Islet of Langerhans (tissue), 1 donor: ENCODE results near the gene MRPL24.

Experiments
- FAIRE-seq: peaks from one replicate; lab custom pipeline; 2011; peaks lifted over from hg19 to GRCh38; lab: Jason Lieb, UNC

MRPL24 gene

DNA sequence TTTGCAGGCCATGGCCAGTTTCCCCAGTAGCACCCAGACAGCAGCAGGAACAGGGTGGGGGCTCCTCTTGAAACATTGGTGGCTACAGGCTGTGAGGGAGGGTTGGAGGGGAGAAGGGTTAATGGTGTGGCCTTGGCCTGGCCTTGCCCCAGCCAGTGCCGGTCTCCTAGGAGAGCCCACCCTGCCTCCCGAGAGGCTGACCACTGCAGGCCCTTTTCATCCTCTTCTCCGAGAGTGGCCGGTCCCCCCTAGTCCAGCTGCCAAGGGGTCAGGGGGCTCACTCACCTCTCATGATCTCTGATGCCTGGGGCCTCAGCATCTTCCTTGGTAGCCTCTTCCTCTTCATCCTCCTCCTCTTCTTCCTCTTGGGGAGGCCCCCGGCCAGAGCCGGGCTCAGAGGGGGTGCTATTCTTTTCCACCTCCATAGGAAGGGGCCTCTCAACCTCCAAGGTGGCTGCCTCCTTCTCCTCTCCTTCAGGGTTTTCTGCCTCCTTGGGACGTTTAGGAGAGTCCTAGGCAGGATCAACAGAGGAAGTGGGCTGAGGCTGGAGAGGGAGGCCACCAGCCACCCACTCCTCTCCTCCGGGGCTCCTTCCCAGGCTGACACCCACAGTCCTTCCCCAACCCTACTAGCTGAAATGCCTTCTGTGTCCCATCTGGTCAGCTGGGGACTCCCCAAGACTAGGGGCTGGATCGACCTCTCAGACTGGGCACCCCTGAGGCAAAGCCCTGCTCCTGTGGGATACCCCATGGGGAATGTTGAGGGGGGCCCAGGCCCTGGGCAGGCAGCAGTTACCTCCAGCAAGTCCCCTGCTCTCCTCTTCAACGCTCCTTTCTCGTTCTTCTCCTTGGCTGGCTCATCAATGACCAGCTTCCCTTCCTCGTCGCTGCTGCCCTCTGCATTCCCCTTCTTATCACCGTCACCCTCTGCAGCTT, 2.7 kb upstream of the MRPL24 start:
- FAIRE-seq = no peak

- no peak for FAIRE-seq
Measured at GRCh38 chr1:156742801-156743200, 1.9 kb upstream of the MRPL24 start.

DNA sequence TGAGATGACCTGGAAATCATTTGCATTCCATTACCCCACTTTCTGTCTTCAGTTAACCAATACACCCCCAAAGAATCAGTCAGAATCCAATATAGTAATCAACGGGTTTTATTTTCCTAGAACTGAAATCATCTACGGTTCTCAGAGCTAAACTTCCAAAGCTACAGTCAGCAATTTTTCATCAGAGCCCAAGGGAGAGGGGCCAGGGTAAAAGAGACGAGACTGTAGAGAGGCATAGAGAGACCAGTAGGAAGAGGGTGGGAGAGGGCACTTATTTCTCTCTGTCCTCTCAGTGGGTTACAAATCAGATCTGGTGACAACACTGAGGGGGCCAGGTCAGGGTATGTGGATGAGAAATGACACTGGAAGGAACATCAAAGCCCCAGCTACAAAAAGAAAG, 1.1 kb upstream of the MRPL24 start:
- no peak for FAIRE-seq

- no peak for FAIRE-seq
Measured at GRCh38 chr1:156741481-156741983, 644 bp upstream of the MRPL24 start.

DNA sequence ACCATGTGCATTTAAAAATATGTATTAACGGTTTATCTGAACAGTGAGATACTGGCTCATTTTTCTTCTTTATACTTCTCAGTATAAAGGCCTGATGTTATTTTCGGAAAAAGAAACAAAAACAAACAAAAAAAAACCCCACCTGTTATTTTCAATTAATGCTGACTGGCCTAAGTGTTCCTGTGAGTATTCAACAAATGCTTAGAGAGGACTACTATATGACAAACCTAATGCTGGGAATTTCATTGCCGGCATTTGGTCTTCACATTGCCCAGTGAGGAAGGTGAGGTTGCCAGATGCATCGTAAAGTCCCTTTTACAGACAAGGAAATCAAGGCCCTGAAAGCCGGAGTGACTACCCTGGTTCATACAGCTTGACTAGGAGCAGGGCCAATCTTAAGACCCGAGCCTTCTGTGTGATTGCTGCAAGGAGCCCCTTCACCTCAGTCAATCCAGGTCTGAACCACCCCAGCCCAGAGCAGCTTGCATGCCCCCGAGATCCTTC, 599 bp downstream of the MRPL24 start:
- FAIRE-seq = no peak

GRCh38 chr1:156738916-156739315, 2.0 kb downstream of the MRPL24 start:
- FAIRE-seq = no peak

GRCh38 chr1:156738407-156738806, 2.5 kb downstream of the MRPL24 start:
- FAIRE-seq = no peak

DNA sequence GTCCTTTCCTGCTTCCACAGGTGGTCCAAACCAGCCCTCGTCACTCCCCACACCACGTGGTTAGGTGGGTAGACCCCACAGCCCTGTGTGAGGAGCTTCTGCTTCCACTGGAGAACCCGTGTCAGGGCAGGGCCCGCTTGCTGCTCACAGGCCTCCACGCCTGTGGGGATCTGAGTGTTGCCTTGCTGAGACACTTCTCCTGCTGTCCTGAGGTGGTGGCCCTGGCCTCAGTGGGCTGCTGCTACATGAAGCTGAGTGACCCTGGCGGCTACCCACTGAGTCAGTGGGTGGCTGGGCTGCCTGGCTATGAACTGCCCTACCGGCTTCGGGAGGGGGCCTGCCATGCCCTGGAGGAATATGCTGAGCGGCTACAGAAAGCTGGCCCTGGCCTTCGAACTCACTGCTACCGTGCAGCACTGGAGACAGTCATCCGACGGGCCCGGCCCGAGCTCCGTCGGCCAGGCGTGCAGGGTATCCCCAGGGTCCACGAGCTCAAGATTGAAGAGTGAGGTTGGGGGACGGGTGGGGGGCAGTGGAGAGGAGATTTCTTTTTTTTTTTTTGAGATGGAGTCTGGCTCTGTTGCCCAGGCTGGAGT, 6.8 kb downstream of the MRPL24 start:
- no peak for FAIRE-seq

DNA sequence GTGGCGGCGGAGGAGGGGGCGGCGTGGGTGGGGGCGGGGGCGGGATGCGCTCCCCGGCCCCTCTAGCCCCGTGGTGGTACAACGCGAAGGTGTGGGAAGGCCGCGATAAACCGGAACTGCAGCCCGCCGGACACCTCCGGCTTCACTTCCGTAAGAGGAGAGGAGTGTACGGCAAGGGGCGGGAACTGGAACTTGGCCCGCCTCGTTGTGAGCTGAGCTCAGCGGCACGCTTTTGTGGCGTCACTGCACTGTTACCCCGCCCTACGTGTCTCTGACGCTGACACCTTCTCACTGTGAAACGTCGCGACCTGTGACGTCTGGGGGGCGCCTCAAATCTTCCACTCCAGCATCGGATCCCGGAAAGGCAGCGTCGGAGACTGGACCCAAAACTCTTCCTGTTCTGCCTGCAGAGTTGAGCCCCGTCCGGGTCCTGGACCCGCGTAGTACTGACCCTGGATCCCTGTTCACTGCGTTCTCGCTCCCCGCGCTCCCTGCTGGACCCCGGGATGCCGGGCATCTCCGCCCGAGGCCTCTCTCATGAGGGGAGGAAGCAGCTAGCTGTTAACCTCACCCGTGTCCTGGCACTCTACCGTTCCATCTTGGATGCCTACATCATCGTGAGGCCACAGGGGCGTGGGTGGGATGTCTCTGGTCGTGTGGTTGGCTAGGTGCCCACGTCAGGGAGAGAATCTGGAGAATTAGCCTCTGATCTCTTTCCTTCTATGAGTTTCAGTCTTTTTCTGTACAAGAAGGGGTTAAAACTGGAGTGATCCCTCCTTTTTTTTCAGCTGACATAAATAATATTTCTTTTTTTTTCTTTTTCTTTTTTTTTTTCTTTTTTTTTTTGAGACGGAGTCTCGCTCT, 12.1 kb downstream of the MRPL24 start, which contains the start of gene ISG20L2:
TSS of gene ISG20L2 (minus strand) at position 168 of the 864 bp plus-strand sequence. CDS start 1,114 bp downstream, outside the sequence.
- no peak for FAIRE-seq

- FAIRE-seq = no peak
Measured at GRCh38 chr1:156727926-156728598, 12.8 kb downstream of the MRPL24 start, which contains the start of gene METTL25B. METTL25B (plus strand) TSS chr1:156728469; CDS start chr1:156729105, 636 bp downstream.

GRCh38 chr1:156727492-156727891, 13.4 kb downstream of the MRPL24 start:
- no peak for FAIRE-seq

DNA sequence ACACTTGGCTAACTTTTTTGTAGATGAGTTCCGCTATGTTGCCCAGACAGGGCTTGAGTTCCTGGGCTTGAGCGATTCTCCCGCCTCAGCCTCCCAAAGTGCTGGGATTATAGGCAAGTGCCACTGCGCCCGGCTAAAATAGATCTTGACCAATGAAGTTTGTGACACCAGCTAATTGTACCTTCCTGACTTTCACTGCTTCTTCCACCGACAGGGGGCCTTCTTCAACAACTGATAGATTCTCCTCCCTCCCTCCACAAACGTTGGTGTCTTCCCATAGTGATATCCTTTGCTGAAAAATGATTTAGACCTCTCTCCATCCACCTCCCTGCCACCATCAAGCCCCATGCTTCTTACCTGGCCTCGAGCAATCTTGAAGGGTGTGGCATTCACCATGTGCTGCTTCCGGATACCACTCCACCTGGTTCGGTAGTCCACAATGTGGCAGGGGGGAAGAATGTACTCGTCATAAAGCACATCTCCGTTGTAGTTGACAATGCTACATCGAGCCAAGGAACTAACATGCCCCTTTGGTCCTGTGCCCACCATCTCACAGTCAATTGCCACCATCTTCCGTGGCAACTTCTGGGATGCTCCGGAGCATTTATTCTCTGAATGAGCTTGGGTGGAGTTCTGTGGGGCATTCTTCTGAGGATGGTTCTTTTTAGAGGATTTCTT, 14.2 kb downstream of the MRPL24 start:
- no peak for FAIRE-seq

GRCh38 chr1:156725683-156726280, 15.1 kb downstream of the MRPL24 start:
- FAIRE-seq = no peak

DNA sequence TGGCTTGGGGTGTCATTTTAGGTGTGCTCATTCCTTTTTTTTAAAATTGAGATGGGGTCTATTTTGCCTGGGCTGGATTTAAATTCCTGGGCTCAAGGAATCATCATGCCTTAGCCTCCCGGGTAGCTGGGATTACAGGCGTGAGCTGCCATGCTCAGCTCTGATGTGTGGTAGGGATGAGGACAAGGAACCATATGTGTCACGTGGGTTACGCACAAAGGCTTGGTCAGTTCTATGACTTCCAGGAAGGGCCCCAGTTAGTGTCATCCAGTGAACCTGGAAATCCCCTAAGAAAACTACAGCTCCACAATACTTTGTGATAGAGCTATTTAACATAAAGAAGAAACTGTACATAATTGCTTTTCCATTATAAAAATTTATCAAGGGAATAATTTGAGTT, 19.4 kb downstream of the MRPL24 start:
- FAIRE-seq = no peak

- no peak for FAIRE-seq
Measured at GRCh38 chr1:156721131-156721530, 19.8 kb downstream of the MRPL24 start.

DNA sequence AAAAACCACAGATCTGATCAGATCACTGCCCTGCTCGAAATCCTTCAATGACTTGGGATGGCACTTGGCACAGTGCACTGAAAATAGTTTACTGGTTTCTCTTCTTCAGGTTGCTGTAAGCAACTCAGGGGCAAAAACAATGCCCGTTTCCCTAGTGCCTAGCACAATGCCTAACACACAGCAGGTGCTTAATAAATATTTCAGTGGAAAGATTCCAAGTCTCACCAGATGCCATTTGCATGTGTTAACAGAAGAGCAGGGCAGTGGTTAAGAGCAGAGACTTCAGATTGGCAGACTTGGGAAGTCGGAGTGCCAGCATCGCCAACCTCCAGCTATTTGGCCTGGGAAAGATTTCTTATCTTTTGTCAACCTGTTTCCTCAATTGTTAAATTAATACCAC, 23.5 kb downstream of the MRPL24 start:
- no peak for FAIRE-seq

- FAIRE-seq = no peak
Measured at GRCh38 chr1:156714830-156715229, 26.1 kb downstream of the MRPL24 start.

- no peak for FAIRE-seq
Measured at GRCh38 chr1:156712626-156713025, 28.3 kb downstream of the MRPL24 start.

DNA sequence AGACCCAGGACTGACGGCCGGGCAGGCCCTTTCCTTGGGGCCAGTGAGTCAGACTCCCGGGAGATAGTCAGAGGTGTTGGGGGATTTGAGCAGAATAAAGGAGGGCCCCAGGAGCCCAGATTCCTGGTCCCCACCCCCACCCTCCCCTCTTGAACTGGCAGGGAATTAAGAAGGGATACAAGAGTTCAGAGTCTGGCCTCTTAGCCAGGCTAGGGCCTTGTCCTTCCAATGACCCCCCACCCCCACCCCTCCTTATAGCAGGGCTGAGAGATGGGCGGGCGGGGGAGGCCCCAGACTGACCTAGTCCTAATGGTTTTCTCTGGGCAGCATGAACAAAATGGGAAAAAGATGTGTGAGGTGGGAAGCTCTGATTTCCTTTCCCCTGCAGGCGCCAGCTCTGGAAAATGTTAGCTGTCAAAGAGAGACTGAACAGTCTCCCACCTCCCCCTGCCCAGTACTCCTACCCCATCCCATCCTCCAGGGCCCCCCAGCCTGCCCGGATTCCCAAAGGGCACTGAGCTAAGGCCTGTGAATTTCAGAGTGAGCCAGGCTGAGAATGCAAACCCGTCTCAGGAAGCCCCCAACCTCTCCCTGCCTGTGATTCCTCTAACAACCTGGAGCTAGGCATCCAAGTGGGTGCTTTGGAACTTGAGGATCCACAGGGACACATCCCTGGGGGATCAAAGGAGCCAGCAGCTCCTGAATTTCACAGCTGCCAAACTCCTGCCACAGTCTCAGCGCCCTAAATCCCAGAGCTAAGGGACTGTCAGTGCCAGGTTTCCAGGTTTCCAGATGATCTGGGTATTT, 29.7 kb downstream of the MRPL24 start:
- no peak for FAIRE-seq
